Measurements from ENCODE around the gene BTBD19. TPM values are rescaled to one million over a fixed set of nuclear protein-coding genes. Genes with fewer than 3 reads are reported as not detected.
"Not testable (repeated sequence)": the region's sequence is repeated elsewhere in the genome, so short reads cannot be mapped to it uniquely, and the experiment has no call there.

The BTBD19 gene
- total RNA-seq, 2 experiments from 2014 or later, result 5.2 to 5.6 TPM

DNA sequence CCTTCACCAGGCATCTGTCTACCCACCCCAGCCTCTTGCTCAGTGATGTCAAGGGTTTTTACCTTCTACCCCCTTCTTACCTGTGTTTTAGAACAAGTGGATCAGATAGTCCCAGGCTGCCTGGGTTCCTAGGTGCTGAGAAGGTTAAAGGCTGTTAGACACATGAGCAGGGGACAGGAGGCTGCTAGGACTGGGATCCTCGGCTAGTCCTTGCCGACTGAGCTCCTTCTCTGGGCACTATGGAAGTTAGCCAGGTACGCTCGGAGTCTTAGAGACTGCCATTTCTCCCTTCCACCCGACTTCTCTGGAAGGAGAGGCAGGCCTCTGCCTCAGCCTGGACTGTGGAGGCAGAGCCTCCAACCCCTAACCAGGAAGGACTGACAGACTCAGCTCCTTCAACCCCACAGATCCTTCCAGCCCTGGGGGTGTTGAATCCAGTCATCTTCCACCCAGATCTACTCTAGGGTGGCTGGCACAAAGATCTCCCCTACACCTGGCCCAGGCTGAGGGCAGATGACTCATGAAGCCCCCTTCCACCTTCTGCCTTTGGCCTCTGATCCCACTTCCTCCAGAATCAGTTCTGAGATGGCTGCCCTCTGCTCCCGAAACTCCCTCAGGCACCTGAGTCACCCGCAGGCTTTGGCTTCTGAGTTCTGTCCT lies 1.5 kb upstream of the BTBD19 start, which contains the start of gene DYNLT4:
DYNLT4 (minus strand) TSS at position 648 of the 660 bp plus-strand sequence. CDS start 683 bp downstream, outside the sequence.
- peak within 1 kb of the TSS; percentile 78 for H3K4me3 Mint-ChIP-seq
- no peaks in the 10 kb centered on the region for H3K9me3 Mint-ChIP-seq
- peaks cover 59% of the 10 kb centered on the region for H3K4me1 Mint-ChIP-seq
- DNase-seq (no peak), ATAC-seq (ENCODE audit: low read depth) (no peak)
- peaks cover 22% of the 10 kb centered on the region for H3K36me3 Mint-ChIP-seq
- peak within 1 kb of the TSS; percentile 99 for H3K27ac Mint-ChIP-seq
- POLR2A ChIA-PET, result interaction anchor here (0.7 to 11.3 kb wide), 8 partner anchors 9 to 533 kb away, joined by 4 to 259 read pairs (median 30); partner anchors contain the start of genes MUTYH, RNU5D-1, RPS8 and TOE1
- H3K27me3 Mint-ChIP-seq, result no peaks in the 10 kb centered on the region

DNA sequence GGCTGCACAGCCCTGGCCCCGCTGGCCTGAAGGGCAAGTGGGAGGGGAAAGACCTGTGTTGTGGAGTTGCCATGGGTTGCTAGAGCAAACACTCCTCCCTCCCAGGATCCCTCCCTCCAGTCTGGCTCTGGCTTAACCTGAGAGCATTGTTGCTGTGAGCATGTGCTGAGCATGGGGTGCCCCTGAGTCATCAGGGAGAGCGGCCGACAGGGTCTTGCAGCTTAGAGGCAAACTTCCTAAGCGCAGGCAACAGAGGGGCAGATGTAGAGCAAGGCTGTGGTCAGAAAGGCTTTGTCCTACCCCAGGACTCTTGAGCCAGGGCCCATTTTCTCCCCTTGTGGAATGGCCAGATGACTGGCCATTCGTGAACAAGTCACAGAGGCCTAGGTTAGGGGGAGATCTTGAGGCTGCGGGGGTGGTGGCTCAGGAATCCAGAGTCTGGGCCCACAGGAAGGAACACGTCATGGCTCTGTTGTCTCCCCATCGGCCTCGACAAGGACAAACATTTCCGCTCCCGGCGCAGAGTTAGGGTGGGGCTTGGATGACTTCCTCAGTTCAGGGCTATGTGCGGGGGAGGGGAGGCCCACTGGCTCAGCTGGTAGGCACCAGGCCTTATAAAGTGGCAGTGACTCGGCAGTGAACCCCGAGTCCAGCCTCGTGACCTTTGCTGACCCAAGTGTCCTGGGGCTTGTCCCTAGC lies 810 bp upstream of the BTBD19 start:
- H3K4me1 Mint-ChIP-seq, result peaks cover 55% of the 10 kb centered on the region
- H3K27ac Mint-ChIP-seq, result peak overlapping the region; percentile 99
- peak overlapping the region; percentile 78 for H3K4me3 Mint-ChIP-seq
- H3K9me3 Mint-ChIP-seq, result no peaks in the 10 kb centered on the region
- peaks cover 17% of the 10 kb centered on the region for H3K36me3 Mint-ChIP-seq
- peak; percentile 61 for ATAC-seq (ENCODE audit: low read depth)
- POLR2A ChIA-PET, result interaction anchor here (1.1 to 11.3 kb wide), 12 partner anchors 7 to 533 kb away, joined by 4 to 268 read pairs (median 28); partner anchors contain the start of genes HECTD3, MUTYH, PLK3 and RNU5D-1
- peak; percentile 84 for DNase-seq
- H3K27me3 Mint-ChIP-seq, result no peaks in the 10 kb centered on the region

DNA sequence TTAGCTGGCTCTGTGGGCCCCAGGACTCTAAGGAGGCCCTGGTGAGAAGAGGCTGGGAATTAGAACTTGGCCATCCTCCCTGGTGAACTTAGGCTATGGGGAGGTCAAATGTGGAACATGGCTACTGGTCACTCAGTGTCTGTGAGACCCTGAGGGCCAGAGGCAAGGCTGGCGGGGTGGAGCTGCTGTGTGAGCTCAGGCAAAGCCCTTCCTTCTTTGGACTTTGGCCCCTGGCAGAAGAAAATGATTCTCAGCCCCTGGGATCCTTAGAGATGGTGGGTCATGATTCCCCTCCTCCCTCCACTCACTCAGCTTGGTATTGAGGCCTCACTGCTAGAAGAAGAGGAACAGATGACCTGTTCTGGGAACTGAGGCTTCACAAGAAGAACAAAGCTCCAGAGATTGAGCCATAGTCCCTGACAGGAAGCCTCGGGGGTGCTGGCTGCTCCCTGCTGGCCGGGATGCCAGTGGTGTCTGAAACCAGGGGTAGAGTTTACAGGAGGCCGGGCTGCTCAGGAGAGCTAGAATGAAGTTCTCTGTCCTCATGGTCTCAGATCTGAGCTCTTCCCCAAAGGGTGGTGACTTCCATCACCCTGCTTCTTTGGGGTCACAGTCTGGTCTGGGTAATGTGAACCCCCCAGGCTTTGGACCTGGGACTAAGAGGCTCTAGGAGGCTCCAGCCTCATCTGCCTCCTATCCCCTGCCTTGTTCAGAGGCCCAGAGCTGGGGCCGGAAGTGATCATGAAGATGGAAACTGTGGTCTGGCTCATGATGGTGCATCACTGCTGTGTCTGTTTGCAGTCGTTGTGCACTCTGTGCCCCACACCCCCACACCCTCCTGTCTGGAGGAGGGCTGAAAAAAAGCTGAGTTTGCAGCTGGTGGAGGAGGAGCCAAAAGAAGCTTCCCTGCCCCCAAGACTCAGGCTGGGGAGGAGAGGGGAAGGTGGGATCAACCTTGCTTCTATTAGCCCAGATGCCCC lies 905 bp downstream of the BTBD19 start:
- H3K36me3 Mint-ChIP-seq, result peaks cover 10% of the 10 kb centered on the region
- peak; percentile 81 for DNase-seq
- H3K4me3 Mint-ChIP-seq, result peak overlapping the region; percentile 78
- H3K4me1 Mint-ChIP-seq, result peaks cover 52% of the 10 kb centered on the region
- POLR2A ChIA-PET, result interaction anchor here (0.5 to 11.3 kb wide), 23 partner anchors 8 to 878 kb away, joined by 3 to 268 read pairs (median 10); partner anchors contain the start of genes BEST4, HECTD3, MUTYH and PLK3
- H3K27ac Mint-ChIP-seq, result peak overlapping the region; percentile 99
- no peaks in the 10 kb centered on the region for H3K27me3 Mint-ChIP-seq
- H3K9me3 Mint-ChIP-seq, result no peaks in the 10 kb centered on the region
- ATAC-seq (ENCODE audit: low read depth), result peak; percentile 69

DNA sequence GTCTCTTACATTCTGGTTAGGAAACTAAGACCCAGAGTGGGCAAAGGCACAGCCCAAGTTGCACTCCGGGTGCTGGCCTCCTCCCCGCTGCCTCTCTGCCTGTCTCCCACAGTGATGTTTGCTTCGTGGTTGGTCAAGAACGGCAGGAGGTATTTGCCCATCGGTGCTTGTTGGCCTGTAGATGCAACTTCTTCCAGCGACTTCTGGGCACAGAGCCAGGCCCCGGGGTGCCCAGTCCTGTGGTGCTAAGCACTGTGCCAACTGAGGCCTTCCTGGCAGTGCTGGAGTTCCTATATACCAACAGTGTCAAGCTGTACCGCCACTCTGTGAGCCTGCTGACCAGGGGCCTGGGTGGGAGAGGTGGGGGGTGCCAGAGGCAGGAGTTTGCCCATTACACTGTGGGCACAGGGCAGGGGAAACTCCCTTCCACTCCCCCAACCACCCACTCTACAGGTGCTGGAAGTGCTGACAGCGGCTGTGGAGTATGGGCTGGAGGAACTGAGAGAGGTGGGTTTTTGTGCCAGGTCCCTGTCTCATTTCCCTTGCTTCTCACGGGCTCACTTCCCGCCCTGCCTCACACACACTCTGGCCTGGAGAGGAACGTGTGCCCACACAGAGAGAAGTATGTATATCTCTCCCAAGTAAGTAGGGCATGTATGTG lies 1.9 kb downstream of the BTBD19 start:
- ATAC-seq (ENCODE audit: low read depth), result no peak
- no peaks in the 10 kb centered on the region for H3K27me3 Mint-ChIP-seq
- H3K36me3 Mint-ChIP-seq, result peaks cover 13% of the 10 kb centered on the region

DNA sequence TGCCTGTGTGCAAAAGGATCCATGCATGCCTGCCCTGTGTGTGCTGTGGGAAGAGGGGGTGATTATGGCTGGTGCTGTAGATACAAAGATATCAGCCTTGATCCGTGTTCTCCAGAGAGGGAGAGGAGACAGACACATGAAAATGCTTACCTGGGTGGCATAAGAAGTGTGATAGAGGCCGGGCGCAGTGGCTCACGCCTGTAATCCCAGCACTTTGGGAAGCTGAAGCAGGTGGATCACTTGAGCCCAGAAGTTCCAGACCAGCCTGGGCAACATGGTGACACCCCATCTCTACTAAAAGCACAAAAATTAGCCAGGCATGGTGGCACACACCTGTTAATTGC lies 2.4 kb downstream of the BTBD19 start:
- Mint-ChIP-seq H3K4me1 (peaks cover 56% of the 10 kb centered on the region), H3K27ac (peak overlapping the region; percentile 99), H3K36me3 (peaks cover 14% of the 10 kb centered on the region)
- H3K4me3 Mint-ChIP-seq; H3K27me3 Mint-ChIP-seq; ATAC-seq (ENCODE audit: low read depth); H3K9me3 Mint-ChIP-seq: not testable (repeated sequence)
- peak; percentile 28 for DNase-seq
- POLR2A ChIA-PET, result interaction anchor here (1.0 to 11.3 kb wide), 6 partner anchors 10 to 201 kb away, joined by 5 to 268 read pairs (median 128); partner anchors contain the start of genes HECTD3, PLK3, RNU5D-1 and UROD

More for the DNA sequence above, 1.9 kb downstream of the BTBD19 start:
- Mint-ChIP-seq H3K9me3 (no peaks in the 10 kb centered on the region), H3K27ac (peak overlapping the region; percentile 99), H3K4me1 (peaks cover 56% of the 10 kb centered on the region), H3K4me3 (peak overlapping the region; percentile 78)
- POLR2A ChIA-PET, result interaction anchor here (0.5 to 11.3 kb wide), 18 partner anchors 7 to 877 kb away, joined by 3 to 268 read pairs (median 12); partner anchors contain the start of genes BEST4, HECTD3, MUTYH and PLK3
- DNase-seq, result peak; percentile 43

DNA sequence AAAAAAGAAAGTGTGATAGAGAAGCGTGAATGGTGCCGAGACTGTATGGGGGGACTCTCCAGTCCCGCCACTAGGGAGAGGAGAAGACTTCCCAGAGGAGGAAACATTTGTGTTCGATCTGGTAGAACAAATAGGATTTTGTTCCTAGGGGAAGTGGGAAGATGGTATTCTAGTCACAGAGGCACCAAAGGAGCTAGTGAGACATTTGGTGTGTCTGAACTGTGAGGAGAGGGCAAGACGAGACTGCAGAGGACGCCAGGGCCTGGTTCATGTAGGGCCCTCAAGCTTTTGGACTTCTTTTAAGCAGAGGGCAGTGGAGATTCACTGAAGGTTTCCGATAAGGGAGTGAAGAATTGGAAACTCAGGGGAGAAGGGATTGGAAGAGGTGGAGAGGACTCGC lies 2.9 kb downstream of the BTBD19 start:
- peak; percentile 9 for DNase-seq
- peaks cover 14% of the 10 kb centered on the region for H3K36me3 Mint-ChIP-seq

DNA sequence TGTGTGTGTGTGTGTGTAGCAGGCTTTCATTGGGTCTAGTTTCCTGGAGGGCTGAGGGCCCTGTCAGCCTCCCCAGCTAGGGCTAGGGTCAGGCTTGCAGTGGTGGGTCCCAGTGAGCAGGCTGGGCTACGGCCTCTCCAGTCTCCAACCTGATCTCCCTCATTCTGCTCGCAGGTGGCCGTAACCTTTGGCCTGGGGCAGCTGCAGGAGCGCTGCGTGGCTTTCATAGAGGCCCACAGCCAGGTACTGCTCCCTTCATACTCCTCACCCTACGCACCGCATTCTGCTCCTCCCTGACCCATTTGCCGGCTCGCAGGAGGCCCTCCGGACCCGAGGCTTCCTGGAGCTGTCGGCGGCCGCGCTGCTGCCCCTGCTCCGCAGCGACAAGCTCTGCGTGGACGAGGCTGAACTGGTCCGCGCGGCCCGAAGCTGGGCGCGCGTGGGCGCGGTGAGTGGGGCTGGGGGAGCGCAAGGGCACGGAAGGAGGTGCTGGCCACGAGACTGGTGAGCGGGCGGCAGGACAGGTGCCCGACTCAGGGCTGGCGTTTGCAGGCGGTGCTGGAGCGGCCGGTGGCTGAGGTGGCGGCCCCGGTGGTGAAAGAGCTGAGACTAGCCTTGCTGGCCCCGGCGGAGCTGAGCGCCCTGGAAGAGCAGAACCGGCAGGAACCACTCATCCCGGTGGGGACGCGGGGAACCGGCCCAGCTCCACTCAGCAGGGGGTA lies 4.7 kb downstream of the BTBD19 start:
- Mint-ChIP-seq H3K9me3 (no peaks in the 10 kb centered on the region), H3K27ac (peak overlapping the region; percentile 38), H3K4me1 (peaks cover 47% of the 10 kb centered on the region), H3K4me3 (peak overlapping the region; percentile 35), H3K36me3 (peaks cover 9% of the 10 kb centered on the region), H3K27me3 (no peaks in the 10 kb centered on the region)
- POLR2A ChIA-PET, result interaction anchor here (0.6 to 11.3 kb wide), 21 partner anchors 9 to 687 kb away, joined by 3 to 268 read pairs (median 4); partner anchors contain the start of genes CCDC163, EIF2B3, MMACHC and PLK3
- DNase-seq, result peak; percentile 36
- ATAC-seq (ENCODE audit: low read depth), result no peak

More for the DNA sequence above, 2.9 kb downstream of the BTBD19 start:
- Mint-ChIP-seq H3K27ac (peak overlapping the region; percentile 99), H3K4me1 (peaks cover 56% of the 10 kb centered on the region), H3K27me3 (no peaks in the 10 kb centered on the region), H3K9me3 (no peaks in the 10 kb centered on the region), H3K4me3 (no peak overlapping the region)
- ATAC-seq (ENCODE audit: low read depth), result no peak
- POLR2A ChIA-PET, result interaction anchor here (1.0 to 11.3 kb wide), 5 partner anchors 10 to 88 kb away, joined by 5 to 268 read pairs (median 181); partner anchors contain the start of genes PLK3 and RNU5D-1

DNA sequence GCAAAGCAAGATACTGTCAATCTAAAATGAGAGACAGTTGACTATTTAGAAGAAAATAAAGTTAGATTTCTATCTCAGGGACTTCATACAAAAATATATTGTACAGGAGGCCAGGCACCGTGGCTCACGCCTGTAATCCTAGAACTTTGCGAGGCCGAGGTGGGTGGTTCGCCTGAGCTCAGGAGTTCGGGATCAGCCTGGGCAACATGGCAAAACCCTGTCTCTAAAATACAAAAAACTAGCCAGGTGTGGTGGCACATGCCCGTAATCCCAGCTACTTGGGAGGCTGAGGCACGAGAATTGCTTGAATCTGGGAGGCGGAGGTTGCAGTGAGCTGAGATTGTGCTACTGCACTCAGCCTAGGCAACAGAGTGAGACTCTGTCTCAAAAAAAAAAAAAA lies 7.6 kb downstream of the BTBD19 start:
- H3K4me3 Mint-ChIP-seq; H3K27ac Mint-ChIP-seq; H3K36me3 Mint-ChIP-seq; H3K27me3 Mint-ChIP-seq; H3K9me3 Mint-ChIP-seq; ATAC-seq (ENCODE audit: low read depth): not testable (repeated sequence)
- H3K4me1 Mint-ChIP-seq, result peaks cover 44% of the 10 kb centered on the region
- POLR2A ChIA-PET, result interaction anchor here (0.8 to 11.3 kb wide), 5 partner anchors 9 to 93 kb away, joined by 3 to 268 read pairs (median 4); partner anchors contain the start of genes PLK3 and RNU5D-1
- DNase-seq, result peak; percentile 10

DNA sequence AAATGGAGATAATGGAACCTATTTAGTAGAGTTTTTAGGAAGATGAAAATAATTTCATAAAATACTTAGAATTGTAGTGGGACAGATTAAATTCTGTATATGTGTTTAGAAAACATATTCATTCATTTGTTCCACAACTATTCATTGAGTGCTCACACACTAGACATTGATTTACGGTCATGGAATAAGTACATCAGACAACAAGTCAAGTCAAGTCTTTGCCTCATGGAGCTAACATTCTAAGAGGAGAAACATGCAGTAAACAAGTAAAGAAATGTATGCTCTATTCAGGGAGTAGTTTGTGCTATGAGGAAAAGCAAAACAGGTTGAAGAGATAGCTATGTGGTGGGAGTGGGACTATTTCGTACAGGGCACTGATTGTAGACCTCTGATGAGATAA lies 9.0 kb downstream of the BTBD19 start:
- Mint-ChIP-seq H3K4me1 (peaks cover 38% of the 10 kb centered on the region), H3K36me3 (peaks cover 9% of the 10 kb centered on the region), H3K9me3 (no peaks in the 10 kb centered on the region), H3K27ac (peak overlapping the region; percentile 60), H3K4me3 (peak overlapping the region; percentile 16), H3K27me3 (no peaks in the 10 kb centered on the region)
- POLR2A ChIA-PET, result interaction anchor here (1.0 to 7.9 kb wide), 5 partner anchors 8 to 95 kb away, joined by 4 to 360 read pairs (median 130); partner anchors contain the start of genes BTBD19, DYNLT4, PLK3 and RNU5D-1
- DNase-seq (no peak), ATAC-seq (ENCODE audit: low read depth) (no peak)

DNA sequence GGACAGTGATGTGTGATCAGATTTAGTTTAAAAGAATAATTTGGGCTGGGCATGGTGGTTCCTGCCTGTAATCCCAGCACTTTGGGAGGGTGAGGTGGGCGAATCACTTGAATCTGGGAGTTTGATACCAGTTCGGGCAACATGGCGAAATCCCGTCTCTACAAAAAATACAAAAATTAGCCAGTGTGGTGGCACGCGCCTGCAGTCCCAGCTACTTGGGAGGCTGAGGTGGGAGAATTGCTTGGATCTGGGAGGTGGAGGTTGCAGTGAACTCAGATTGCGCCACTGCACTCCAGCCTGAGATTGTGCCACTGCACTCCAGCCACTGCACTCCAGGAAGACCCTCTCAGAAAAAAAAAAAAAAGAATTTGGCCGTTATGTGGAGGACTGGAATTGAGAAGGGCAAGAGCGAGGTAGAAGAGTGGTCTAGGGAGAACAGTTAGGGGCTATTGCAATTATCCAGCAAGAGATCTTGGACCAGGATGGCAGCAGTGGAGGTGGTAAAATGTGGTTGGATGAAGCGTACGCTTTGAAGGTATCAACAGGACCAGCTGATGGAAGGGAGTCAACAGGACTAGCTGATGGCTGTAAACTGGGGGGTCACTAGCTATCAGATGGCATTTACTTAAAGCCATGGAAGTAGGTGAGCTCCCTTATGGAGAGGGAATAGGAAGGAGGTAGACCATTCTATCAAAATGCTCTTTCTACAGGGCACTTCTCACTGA lies 9.6 kb downstream of the BTBD19 start:
- POLR2A ChIA-PET, result interaction anchor here (1.0 to 7.9 kb wide), 8 partner anchors 9 to 192 kb away, joined by 4 to 360 read pairs (median 88); partner anchors contain the start of genes BTBD19, DYNLT4, HECTD3 and PLK3
- H3K27ac Mint-ChIP-seq, result peak overlapping the region; percentile 78
- peaks cover 42% of the 10 kb centered on the region for H3K4me1 Mint-ChIP-seq
- H3K27me3 Mint-ChIP-seq, result no peaks in the 10 kb centered on the region
- ATAC-seq (ENCODE audit: low read depth) (no peak), DNase-seq (peak; percentile 17)
- no peaks in the 10 kb centered on the region for H3K9me3 Mint-ChIP-seq
- peak overlapping the region; percentile 65 for H3K4me3 Mint-ChIP-seq
- H3K36me3 Mint-ChIP-seq, result peaks cover 9% of the 10 kb centered on the region

DNA sequence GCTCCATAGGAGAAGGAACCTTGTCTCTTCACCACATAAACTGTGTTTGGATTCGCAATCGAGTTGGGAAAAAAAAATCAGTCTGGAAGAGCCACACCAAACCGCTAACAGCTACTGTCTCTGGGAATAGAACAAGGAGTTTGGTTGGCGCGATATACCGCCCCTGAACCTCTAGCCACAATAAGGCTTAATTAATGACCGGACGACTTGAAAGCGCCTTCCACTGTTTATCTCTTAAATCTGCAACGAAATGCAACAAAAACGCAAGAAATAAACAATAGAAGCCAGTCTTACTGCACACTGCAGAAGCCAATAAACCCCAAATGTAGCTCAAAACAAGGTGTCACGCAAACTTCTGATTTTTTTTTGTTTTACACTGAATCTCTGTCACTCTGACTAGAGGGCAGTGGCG lies 10.9 kb downstream of the BTBD19 start:
- POLR2A ChIA-PET, result interaction anchor here (0.6 to 7.9 kb wide), 29 partner anchors 10 to 674 kb away, joined by 3 to 360 read pairs (median 5); partner anchors contain the start of genes BEST4, BTBD19, DYNLT4 and EIF2B3
- no peaks in the 10 kb centered on the region for H3K27me3 Mint-ChIP-seq
- H3K4me1 Mint-ChIP-seq, result peaks cover 39% of the 10 kb centered on the region

More for the DNA sequence above, 10.9 kb downstream of the BTBD19 start:
- ATAC-seq (ENCODE audit: low read depth), result no peak
- H3K27ac Mint-ChIP-seq, result peak overlapping the region; percentile 99
- H3K4me3 Mint-ChIP-seq, result peak overlapping the region; percentile 92
- peaks cover 7% of the 10 kb centered on the region for H3K36me3 Mint-ChIP-seq
- peak; percentile 29 for DNase-seq
- H3K9me3 Mint-ChIP-seq, result no peaks in the 10 kb centered on the region
